ENCODE measurements around the gene DSCAML1. TPM values are rescaled to one million over a fixed set of nuclear protein-coding genes. Genes with fewer than 3 reads are reported as not detected.

The DSCAML1 gene
- total and polyA plus RNA-seq, 2 experiments from 2014 or later, result not detected

DNA sequence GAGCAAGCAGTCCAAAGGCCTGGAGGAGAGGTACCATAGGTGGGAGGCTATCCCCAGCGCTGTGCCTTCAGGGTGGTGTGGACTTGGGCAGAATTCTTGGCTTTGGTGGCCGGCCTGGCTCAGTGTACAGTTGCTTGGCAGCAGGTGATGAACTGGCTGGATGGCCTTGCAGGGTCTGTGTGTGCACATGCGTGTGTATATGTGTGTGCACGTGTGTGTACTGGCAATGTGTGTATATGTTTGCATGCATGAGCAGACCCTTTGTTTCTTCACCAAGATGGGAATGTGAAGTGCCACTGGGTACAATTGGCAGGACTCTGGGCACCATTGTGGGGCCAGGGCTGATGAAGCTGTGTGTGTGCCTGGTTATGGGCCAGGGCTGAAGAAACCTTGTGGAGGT, 416.3 kb downstream of the DSCAML1 start:
- no peak for TF ChIP-seq EZH2 (IDR thresholded peaks at IDR 0.05; ENCODE audit: insufficient read depth, poor library complexity, severe bottlenecking)
- TF ChIP-seq EZH2phosphoT487 (IDR thresholded peaks at IDR 0.05; ENCODE audit: insufficient read depth, low read depth), result no peak
- Histone ChIP-seq H3K79me2 (ENCODE audit: insufficient read depth) (no peaks in the 10 kb centered on the region), H4K20me1 (ENCODE audit: insufficient read depth) (no peaks in the 10 kb centered on the region), H3F3A (ENCODE audit: insufficient read depth) (peaks cover 12% of the 10 kb centered on the region), H2AFZ (no peak overlapping the region), H3K27me3 (replicated peaks; ENCODE audit: insufficient read depth) (no peaks in the 10 kb centered on the region), H3K4me3 (no peak overlapping the region), H3K4me1 (ENCODE audit: insufficient read depth) (peaks cover 13% of the 10 kb centered on the region), H3K9me2 (ENCODE audit: insufficient read depth) (no peaks in the 10 kb centered on the region), H3K4me2 (ENCODE audit: unreplicated experiment) (no peak overlapping the region), H3K9ac (no peak overlapping the region), H3K9me3 (ENCODE audit: low read depth) (no peaks in the 10 kb centered on the region), H3K27ac (no peak overlapping the region), H3K36me3 (ENCODE audit: low read depth) (peaks cover 14% of the 10 kb centered on the region; the same call in 1 of the 2 replicates)
- DNase-seq, result no peak
- in situ Hi-C loops (cut with MboI), result no loop called here
- WGBS, 2 experiments (ENCODE audit: low coverage in 1 of 2, low lambda C conversion rate in 2 of 2, missing lambda C conversion rate in 2 of 2), result 99% methylated on average over 4 of the region's 4 CpGs

DNA sequence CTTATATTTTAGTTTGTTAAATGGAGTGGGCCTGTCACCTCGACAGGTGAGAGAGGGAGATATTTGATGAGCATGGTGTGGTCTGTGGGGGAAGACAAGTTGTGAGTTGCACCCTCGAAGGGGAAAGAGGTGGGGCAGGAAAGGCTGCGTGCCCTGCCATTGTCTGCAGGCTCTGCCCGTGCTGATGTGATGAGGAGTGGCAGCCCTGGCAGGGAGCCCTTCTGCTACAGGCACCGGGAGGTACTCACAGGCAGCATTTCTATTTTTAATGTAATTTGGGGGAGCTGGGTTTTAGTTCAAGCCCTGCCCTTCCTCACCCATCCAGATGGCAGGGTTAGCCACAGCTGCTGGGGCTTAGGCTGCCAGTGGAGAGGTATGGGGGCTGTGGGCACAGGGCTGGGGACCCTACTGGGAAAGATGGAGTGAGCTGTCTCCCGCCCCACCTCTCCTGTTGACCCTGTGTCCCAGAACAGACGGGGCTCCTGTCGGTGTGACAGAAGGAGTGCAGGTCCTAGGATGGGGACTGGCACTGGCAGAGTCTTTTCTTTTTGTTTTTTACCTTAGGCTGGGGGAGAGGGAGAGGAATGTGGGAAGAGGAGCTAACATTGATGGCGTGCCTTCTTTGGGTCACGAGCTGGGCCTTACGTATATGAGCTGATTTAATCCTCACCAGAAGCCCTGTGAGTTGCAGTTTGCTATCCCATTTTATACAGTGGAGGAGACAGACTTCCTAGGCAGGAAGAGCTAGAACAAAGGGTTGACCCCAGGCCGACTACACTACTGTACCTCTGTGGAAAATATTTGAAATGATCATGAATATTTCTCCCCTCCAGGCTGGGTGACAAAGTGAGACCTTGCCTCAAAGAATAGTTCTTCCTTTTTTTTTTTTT, 417.8 kb downstream of the DSCAML1 start:
- in situ Hi-C loops (cut with MboI), result no loop called here
- H3F3A ChIP-seq (ENCODE audit: insufficient read depth), result peaks cover 12% of the 10 kb centered on the region
- H3K4me3 ChIP-seq, result no peak overlapping the region
- peaks cover 9% of the 10 kb centered on the region for H3K4me1 ChIP-seq (ENCODE audit: insufficient read depth)
- no peaks in the 10 kb centered on the region for H3K79me2 ChIP-seq (ENCODE audit: insufficient read depth)
- no peaks in the 10 kb centered on the region for H3K27me3 ChIP-seq (replicated peaks; ENCODE audit: insufficient read depth)
- 87 to 89% methylated on average over 12 of the region's 12 CpGs for WGBS, 2 experiments (ENCODE audit: low coverage in 1 of 2, low lambda C conversion rate in 2 of 2, missing lambda C conversion rate in 2 of 2)
- H3K4me2 ChIP-seq (ENCODE audit: unreplicated experiment), result no peak overlapping the region
- H3K9me3 ChIP-seq (ENCODE audit: low read depth), result no peaks in the 10 kb centered on the region
- H3K9ac ChIP-seq, result no peak overlapping the region
- no peak overlapping the region for H2AFZ ChIP-seq
- no peak for TF ChIP-seq EZH2phosphoT487 (IDR thresholded peaks at IDR 0.05; ENCODE audit: insufficient read depth, low read depth)
- no peak for TF ChIP-seq EZH2 (IDR thresholded peaks at IDR 0.05; ENCODE audit: insufficient read depth, poor library complexity, severe bottlenecking)
- no peak for DNase-seq
- H3K27ac ChIP-seq, result no peak overlapping the region
- peaks cover 14% of the 10 kb centered on the region; the same call in 1 of the 2 replicates for H3K36me3 ChIP-seq (ENCODE audit: low read depth)
- H4K20me1 ChIP-seq (ENCODE audit: insufficient read depth), result no peaks in the 10 kb centered on the region
- H3K9me2 ChIP-seq (ENCODE audit: insufficient read depth), result no peaks in the 10 kb centered on the region

Other genes with a start within 250 kb of the DSCAML1 start
- not detected in 2 replicates for gene FXYD2, start 27.5 kb upstream of the DSCAML1 start, total RNA-seq (2014; rRNA removed; shearing (Covaris generic))
- gene FXYD2, start 27.5 kb upstream of the DSCAML1 start, polyA plus RNA-seq (2016; fragmentation: Nextera tagmentation; extraction: Ambion mirVana), result not detected in 2 replicates
- gene FXYD6, start 79.4 kb upstream of the DSCAML1 start, total RNA-seq (2014; rRNA removed; shearing (Covaris generic)), result not detected in 2 replicates
- gene FXYD6, start 79.4 kb upstream of the DSCAML1 start, polyA plus RNA-seq (2016; fragmentation: Nextera tagmentation; extraction: Ambion mirVana), result 0.20 TPM in 1 of 2 replicates, not detected in the other
- gene TMPRSS13, start 132.2 kb upstream of the DSCAML1 start, total RNA-seq (2014; rRNA removed; shearing (Covaris generic)), result not detected in 2 replicates
- gene TMPRSS13, start 132.2 kb upstream of the DSCAML1 start, polyA plus RNA-seq (2016; fragmentation: Nextera tagmentation; extraction: Ambion mirVana), result not detected in 2 replicates
- gene IL10RA, start 189.2 kb upstream of the DSCAML1 start, total RNA-seq (2014; rRNA removed; shearing (Covaris generic)), result not detected in 2 replicates
- not detected in 2 replicates for gene IL10RA, start 189.2 kb upstream of the DSCAML1 start, polyA plus RNA-seq (2016; fragmentation: Nextera tagmentation; extraction: Ambion mirVana)